H1 (cell line): ENCODE measurements around the gene UBC. TPM values are rescaled to one million over a fixed set of nuclear protein-coding genes. Genes with fewer than 3 reads are reported as not detected.

ENCODE experiments used
- CTCF ChIA-PET: fragments of 300-600 bp; sonication (Branson Sonifier 250); formaldehyde crosslinking; loops from one replicate; lab custom pipeline; 2021; ENCODE audit not compliant: partially characterized antibody; lab: Charles Lee
- POLR2A ChIA-PET: fragments of 300-600 bp; sonication (Branson Sonifier 250); formaldehyde crosslinking; loops from one replicate; lab custom pipeline; 2021; ENCODE audit warnings: inconsistent platforms; ENCODE audit not compliant: partially characterized antibody; lab: Charles Lee
- DNase-seq, 2 experiments: peaks; one replicate each; pipeline versions ENCODE4 v3.0.0 to v3.0.0-alpha.2; 2010 to 2022; ENCODE audit warnings: low spot score in 2 of 2, low read depth in 1 of 2, mixed read lengths in 1 of 2
- FAIRE-seq: peaks from 2 replicates; lab custom pipeline; 2011; peaks lifted over from hg19 to GRCh38; lab: Jason Lieb, UNC
- H2AFZ ChIP-seq: 2 replicates; pipeline ENCODE4 v1.8.1; 2012; ENCODE audit warnings: low read length, inconsistent platforms
- H2AK5ac ChIP-seq: 2 replicates; pipeline ENCODE4 v1.6.1; 2013; ENCODE audit warnings: low read depth, low read length
- H2BK120ac ChIP-seq: replicated peaks from 2 replicates; pipeline ENCODE3; 2013; ENCODE audit warnings: low read depth, low read length, inconsistent platforms
- H2BK12ac ChIP-seq: 2 replicates; pipeline ENCODE4 v1.6.1; 2013; ENCODE audit warnings: low read depth, low read length
- H2BK15ac ChIP-seq: 2 replicates; pipeline ENCODE4 v1.6.1; 2013; ENCODE audit warnings: low read length
- H2BK20ac ChIP-seq: 2 replicates; pipeline ENCODE4 v1.6.1; 2013; ENCODE audit warnings: low read length
- H2BK5ac ChIP-seq: 2 replicates; pipeline ENCODE4 v1.6.1; 2013; ENCODE audit warnings: low read depth, low read length
- H3K14ac ChIP-seq: 2 replicates; pipeline ENCODE4 v1.6.1; 2013; ENCODE audit warnings: inconsistent platforms; ENCODE audit not compliant: insufficient read length
- H3K18ac ChIP-seq: 2 replicates; pipeline ENCODE4 v1.6.1; 2013; ENCODE audit warnings: low read length; ENCODE audit errors: extremely low read depth
- H3K23ac ChIP-seq: 2 replicates; pipeline ENCODE4 v1.6.1; 2013; ENCODE audit warnings: inconsistent platforms; ENCODE audit not compliant: insufficient read length
- H3K23me2 ChIP-seq: 2 replicates; pipeline ENCODE4 v1.6.1; 2013; ENCODE audit warnings: low read depth, low read length
- H3K27ac ChIP-seq: 2 replicates; pipeline ENCODE4 v1.6.1; 2011; ENCODE audit warnings: low read depth, low read length, inconsistent platforms
- H3K27me3 ChIP-seq, 4 experiments: replicated peaks in 1 of 4; 1 replicate in 1 of 4; 2 replicates in 3 of 4; pipeline versions ENCODE4 v1.6.1 to v1.8.1; 2011 to 2013; ENCODE audit warnings: low read length in 3 of 4, mild to moderate bottlenecking in 3 of 4, inconsistent platforms in 2 of 4, mixed read lengths in 2 of 4, moderate library complexity in 1 of 4; ENCODE audit not compliant: control insufficient read depth in 3 of 4, insufficient read depth in 3 of 4; ENCODE audit errors: extremely low read depth in 1 of 4
- H3K36me3 ChIP-seq, 4 experiments: 2 replicates each; pipeline versions ENCODE4 v1.6.1 to v1.8.1; 2011 to 2013; ENCODE audit warnings: mild to moderate bottlenecking in 4 of 4, low read length in 3 of 4, moderate library complexity in 2 of 4, control low read depth in 1 of 4, inconsistent platforms in 1 of 4; ENCODE audit not compliant: insufficient read depth in 4 of 4, control insufficient read depth in 2 of 4
- H3K4ac ChIP-seq: replicated peaks from 2 replicates; pipeline ENCODE3; 2013; ENCODE audit warnings: low read length, low read depth, mixed read lengths, inconsistent platforms; ENCODE audit not compliant: insufficient read length
- H3K4me1 ChIP-seq, 4 experiments: replicated peaks in 1 of 4; 1 replicate in 1 of 4; 2 replicates in 3 of 4; pipeline versions ENCODE4 v1.6.1 to v1.8.1; 2011 to 2013; ENCODE audit warnings: low read length in 3 of 4, inconsistent platforms in 2 of 4, mixed read lengths in 1 of 4; ENCODE audit not compliant: insufficient read depth in 4 of 4, control insufficient read depth in 3 of 4
- H3K4me2 ChIP-seq, 2 experiments: 2 replicates each; pipeline versions ENCODE4 v1.6.1 to v1.8.1; 2011 to 2013; ENCODE audit warnings: low read depth in 2 of 2, low read length in 2 of 2, control low read depth in 1 of 2, inconsistent platforms in 1 of 2, mild to moderate bottlenecking in 1 of 2; ENCODE audit not compliant: insufficient read depth in 1 of 2
- H3K4me3 ChIP-seq, 4 experiments: fragments of 200-600, 300-600 bp in 1 of 4; sonication (generic), shearing (Covaris generic), sonication (Bioruptor Twin) in 1 of 4; 2 replicates each; pipeline versions ENCODE4 v1.5.1 to v1.8.1; 2011 to 2016; ENCODE audit warnings: low read length in 4 of 4, low read depth in 3 of 4, control low read depth in 2 of 4, inconsistent platforms in 2 of 4, mild to moderate bottlenecking in 2 of 4, mixed read lengths in 1 of 4, moderate library complexity in 1 of 4; ENCODE audit not compliant: insufficient read depth in 2 of 4; ENCODE audit errors: extremely low read depth in 1 of 4
- H3K56ac ChIP-seq: replicated peaks from 2 replicates; pipeline ENCODE3; 2013; ENCODE audit warnings: low read depth, mild to moderate bottlenecking, mixed read lengths, low read length, inconsistent platforms; ENCODE audit not compliant: insufficient read length
- H3K79me1 ChIP-seq: 2 replicates; pipeline ENCODE4 v1.6.1; 2013; ENCODE audit warnings: low read depth, low read length, control low read depth
- H3K79me2 ChIP-seq, 2 experiments: 2 replicates each; pipeline versions ENCODE4 v1.6.1 to v1.8.1; 2012 to 2013; ENCODE audit warnings: low read length in 2 of 2, mild to moderate bottlenecking in 2 of 2, inconsistent platforms in 1 of 2; ENCODE audit not compliant: insufficient read depth in 2 of 2, control insufficient read depth in 1 of 2
- H3K9ac ChIP-seq, 4 experiments: replicated peaks in 1 of 4; 1 replicate in 1 of 4; 2 replicates in 3 of 4; pipeline versions ENCODE4 v1.6.1 to v1.8.1; 2011 to 2013; ENCODE audit warnings: low read depth in 3 of 4, low read length in 3 of 4, control low read depth in 2 of 4, mild to moderate bottlenecking in 2 of 4, moderate library complexity in 2 of 4, inconsistent platforms in 1 of 4; ENCODE audit errors: extremely low read depth in 1 of 4
- H3K9me3 ChIP-seq, 2 experiments: 2 replicates each; pipeline versions ENCODE4 v1.6.1 to v1.8.1; 2012 to 2013; ENCODE audit warnings: mild to moderate bottlenecking in 2 of 2, moderate library complexity in 2 of 2, control low read depth in 1 of 2, inconsistent platforms in 1 of 2, low read depth in 1 of 2, low read length in 1 of 2, mixed read lengths in 1 of 2; ENCODE audit not compliant: insufficient read depth in 2 of 2
- H4K20me1 ChIP-seq, 2 experiments: replicated peaks in 1 of 2; 2 replicates each; pipeline versions ENCODE3 to v1.8.1; 2011 to 2013; ENCODE audit warnings: inconsistent platforms in 2 of 2, low read length in 2 of 2, mild to moderate bottlenecking in 1 of 2; ENCODE audit not compliant: insufficient read depth in 2 of 2, control insufficient read depth in 1 of 2
- H4K5ac ChIP-seq: 2 replicates; pipeline ENCODE4 v1.6.1; 2013; ENCODE audit warnings: low read length, low read depth, mixed read lengths, inconsistent platforms; ENCODE audit not compliant: insufficient read length
- H4K8ac ChIP-seq: 2 replicates; pipeline ENCODE4 v1.8.0; 2013; ENCODE audit warnings: mild to moderate bottlenecking, moderate library complexity, low read length, inconsistent platforms; ENCODE audit not compliant: insufficient read depth; ENCODE audit errors: extremely low read depth
- H4K91ac ChIP-seq: replicated peaks from 2 replicates; pipeline ENCODE3; 2013; ENCODE audit warnings: low read length, mixed read lengths, inconsistent platforms; ENCODE audit not compliant: insufficient read length
- ATF2 ChIP-seq: IDR thresholded peaks from 2 replicates; pipeline ENCODE4 v1.6.1; 2012; ENCODE audit warnings: low read length, inconsistent platforms
- CBX5 ChIP-seq: fragments of 300-800, 300-1000 bp; sonication (generic); IDR thresholded peaks from 2 replicates; pipeline ENCODE4 v1.7.1; 2016; ENCODE audit warnings: antibody characterized with exemption, low read length, low read depth
- GABPA ChIP-seq: IDR thresholded peaks from 2 replicates; pipeline ENCODE4 v1.6.1; 2011; ENCODE audit warnings: mild to moderate bottlenecking, low read length, moderate library complexity, borderline replicate concordance; ENCODE audit not compliant: insufficient read depth
- KDM4A ChIP-seq: IDR thresholded peaks from one replicate; pipeline ENCODE4 v1.7.1; 2012; ENCODE audit warnings: low read depth, mild to moderate bottlenecking, moderate library complexity, low read length, inconsistent platforms; ENCODE audit not compliant: severe bottlenecking
- KDM5A ChIP-seq: fragments of 200-600 bp; IDR thresholded peaks from 2 replicates; pipeline ENCODE4 v1.7.1; 2012; ENCODE audit warnings: mild to moderate bottlenecking, low read length, inconsistent platforms, mixed read lengths
- PHF8 ChIP-seq: fragments of 200-600 bp; sonication (generic); conservative IDR thresholded peaks from 2 replicates; pipeline ENCODE4 v1.7.1; 2012; ENCODE audit warnings: low read depth, mild to moderate bottlenecking, inconsistent platforms, low read length, moderate library complexity
- POU5F1 ChIP-seq: IDR thresholded peaks from 2 replicates; pipeline ENCODE4 v1.6.1; 2011; ENCODE audit warnings: low read depth, mild to moderate bottlenecking, low read length, moderate library complexity
- SIRT6 ChIP-seq: IDR thresholded peaks from one replicate; pipeline ENCODE4 v1.7.1; 2012; ENCODE audit warnings: low read length, inconsistent platforms
- TAF1 ChIP-seq: IDR thresholded peaks from 2 replicates; pipeline ENCODE4 v1.6.1; 2011; ENCODE audit warnings: mild to moderate bottlenecking, low read depth, low read length
- WGBS, 2 experiments: shearing (Covaris generic) in 1 of 2; methylation state at CpG; one replicate each; pipeline versions ENCODE4 v1.1.6 to v1.1.7; 2013 to 2015; ENCODE audit warnings: low lambda C conversion rate in 2 of 2, mixed read lengths in 2 of 2, inconsistent platforms in 1 of 2, low coverage in 1 of 2, missing lambda C conversion rate in 1 of 2; ENCODE audit not compliant: insufficient replicate concordance in 2 of 2, insufficient coverage in 1 of 2, insufficient read length in 1 of 2; ENCODE audit errors: extremely low coverage in 1 of 2, missing lambda C conversion rate in 1 of 2; 5-methylcytosine and 5-hydroxymethylcytosine counted together
- polyA plus RNA-seq, 7 experiments: library from polyadenylated mRNA; depleted of rRNA in 3 of 7; stranded (reverse) in 5 of 7; unstranded in 2 of 7; fragments of >200 nt in 5 of 7; fragments of 200-250 nt in 2 of 7; gene quantifications; 1 replicate in 5 of 7; 2 replicates in 1 of 7; 4 replicates in 1 of 7; pipeline versions ENCODE4 v1.2.1 to v1.2.3, GENCODE V29; 2011 to 2013; ENCODE audit warnings: missing spikeins in 2 of 7, mixed read lengths in 2 of 7
- total RNA-seq: library from RNA; stranded (reverse); fragmentation: NEBNext Ultra II Directional; extraction: Animal tissue kit (Norgen Biotek cat#: 25700); gene quantifications from 2 replicates; pipeline ENCODE4 v1.2.1, GENCODE V29; 2021
- TF ChIP-seq, protein P1 (sequence below): IDR thresholded peaks from 2 replicates; pipeline ENCODE4 v1.6.1; 2012; ENCODE audit warnings: inconsistent platforms

The UBC gene
- total and polyA plus RNA-seq, 2 of the 8 experiments (the other 6 are each of a cell fraction or from before 2014, with no cell fraction given): 559 to 749 TPM

DNA sequence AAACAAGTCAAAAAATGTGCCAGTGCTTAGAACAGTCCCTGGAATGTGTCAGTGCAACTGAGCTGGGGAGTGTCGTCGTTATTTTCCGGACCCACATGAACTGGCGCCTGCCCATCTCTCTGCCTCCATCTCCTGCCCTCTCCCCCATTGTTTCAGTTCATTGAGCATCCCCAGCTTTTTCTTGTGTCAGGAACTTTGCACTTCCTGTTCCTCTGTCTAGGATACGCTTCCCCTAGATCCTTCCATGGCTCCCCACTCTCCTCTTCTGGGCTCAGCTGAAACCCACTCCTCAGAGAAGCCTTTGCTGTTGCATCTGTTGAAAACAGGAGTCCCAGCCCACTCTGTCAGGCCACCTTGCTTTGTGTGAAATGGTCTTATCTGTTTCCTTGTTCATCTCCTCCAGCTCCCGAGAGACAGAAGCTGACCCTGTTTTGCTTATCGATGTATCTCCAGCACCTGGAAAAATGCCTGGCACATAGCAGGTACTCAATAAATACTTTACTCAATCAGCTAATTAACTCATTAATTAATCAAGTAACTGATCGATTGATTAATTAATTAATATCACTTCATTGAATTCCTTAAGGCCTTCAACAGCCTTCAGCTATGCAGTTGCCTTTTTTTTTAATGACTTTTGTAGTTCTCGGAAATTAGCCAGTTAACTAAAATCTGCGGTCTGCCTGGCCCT, 48.1 kb downstream of the UBC start:
- no peak overlapping the region for H2BK120ac ChIP-seq
- no peak overlapping the region for H3K4me2 ChIP-seq
- ChIA-PET POLR2A (interaction anchor here (1.0 to 1.5 kb wide), 2 partner anchors 8 to 10 kb away, joined by 5 read pairs; no protein-coding TSS in a partner anchor), CTCF (interaction anchor here (0.6 to 0.7 kb wide), 4 partner anchors 13 to 468 kb away, joined by 3 read pairs; no protein-coding TSS in a partner anchor)
- H3K23ac ChIP-seq: no peak overlapping the region
- no peak overlapping the region for H3K9ac ChIP-seq
- H3K23me2 ChIP-seq: peaks cover 9% of the 10 kb centered on the region; the same call in 1 of the 2 replicates
- peaks cover 0 to 3% of the 10 kb centered on the region in 2 experiments for H4K20me1 ChIP-seq
- H3K79me2 ChIP-seq: peaks cover 0 to 5% of the 10 kb centered on the region in 2 experiments; a peak in 1 of 4 replicates
- WGBS, 2 experiments: 92% methylated on average over 10 of the region's 10 CpGs; no CpG with 5 or more reads in 1 of the 2 experiments
- no peak overlapping the region for H4K8ac ChIP-seq
- H2BK12ac ChIP-seq: no peak overlapping the region
- H3K4me1 ChIP-seq: peaks cover 0 to 25% (median 12%) of the 10 kb centered on the region in 4 experiments; a peak in 6 of 7 replicates
- H2AK5ac ChIP-seq: no peak overlapping the region
- no peak for FAIRE-seq
- H3K18ac ChIP-seq: no peak overlapping the region
- no peak overlapping the region for H2BK5ac ChIP-seq
- no peak overlapping the region for H3K4me3 ChIP-seq
- H2BK15ac ChIP-seq: no peak overlapping the region; the same call in 1 of the 2 replicates
- no peak overlapping the region for H3K4ac ChIP-seq
- H3K27ac ChIP-seq: no peak overlapping the region
- no peak overlapping the region for H3K14ac ChIP-seq
- H3K27me3 ChIP-seq: peaks cover 0 to 4% (median 0%) of the 10 kb centered on the region in 4 experiments; a peak in 2 of 7 replicates
- no peak overlapping the region for H2BK20ac ChIP-seq
- H3K79me1 ChIP-seq: no peaks in the 10 kb centered on the region
- no peak overlapping the region for H4K91ac ChIP-seq
- H3K9me3 ChIP-seq: no peaks in the 10 kb centered on the region
- DNase-seq: no peak
- no peak overlapping the region for H2AFZ ChIP-seq
- no peak overlapping the region for H4K5ac ChIP-seq
- no peak overlapping the region for H3K56ac ChIP-seq
- no peaks in the 10 kb centered on the region for H3K36me3 ChIP-seq
- TF ChIP-seq TAF1: no peak
- no peak for TF ChIP-seq GABPA
- TF ChIP-seq KDM5A: no peak
- TF ChIP-seq CBX5: no peak
- no peak for TF ChIP-seq PHF8
- TF ChIP-seq SIRT6: no peak
- TF ChIP-seq KDM4A: no peak
- TF ChIP-seq POU5F1: no peak
- TF ChIP-seq, protein P1, sequence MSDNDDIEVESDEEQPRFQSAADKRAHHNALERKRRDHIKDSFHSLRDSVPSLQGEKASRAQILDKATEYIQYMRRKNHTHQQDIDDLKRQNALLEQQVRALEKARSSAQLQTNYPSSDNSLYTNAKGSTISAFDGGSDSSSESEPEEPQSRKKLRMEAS: no peak
- no peak for TF ChIP-seq ATF2
